PC-3 (cell line): Measurements from ENCODE around the gene BZW1.

Source experiments
- CTCF ChIP-seq: fragments of 300-600 bp; sonication (generic); conservative IDR thresholded peaks from 2 replicates; pipeline ENCODE4 v1.5.1; 2017; ENCODE audit warnings: antibody characterized with exemption, low read depth, mild to moderate bottlenecking, low read length
- EZH2 ChIP-seq: fragments of 300-600 bp; sonication (generic); IDR thresholded peaks from one replicate; pipeline ENCODE4 v1.6.1; 2017; ENCODE audit warnings: antibody characterized with exemption, mild to moderate bottlenecking, low read length; ENCODE audit not compliant: unreplicated experiment
- EZH2phosphoT487 ChIP-seq: fragments of 300-600 bp; sonication (generic); IDR thresholded peaks from 2 replicates; pipeline ENCODE4 v1.6.1; 2018; ENCODE audit warnings: mild to moderate bottlenecking, antibody characterized with exemption, low read length, borderline replicate concordance

- no peak for TF ChIP-seq CTCF
- TF ChIP-seq EZH2: no peak
- no peak for TF ChIP-seq EZH2phosphoT487
Observed at GRCh38 chr2:200773083-200773482, 38.6 kb upstream of the BZW1 start.
